ENCODE data around the gene RNF40. TPM values are rescaled to one million over a fixed set of nuclear protein-coding genes. Genes with fewer than 3 reads are reported as not detected.

Gene RNF40
- total RNA-seq, 2 donors from 2014 or later, result 44.9 to 79.8 TPM

GRCh38 chr16:30766206-30766932, 4.2 kb downstream of the RNF40 start:
- 88 to 92% methylated on average over 25 to 28 of the region's 29 CpGs for WGBS, 2 donors

GRCh38 chr16:30766933-30767284, 4.8 kb downstream of the RNF40 start:
- 81 to 83% methylated on average over 3 to 4 of the region's 4 CpGs for WGBS, 2 donors
- peaks cover 17% of the 10 kb centered on the region for H3K4me1 ChIP-seq
- H3K27me3 ChIP-seq, result no peaks in the 10 kb centered on the region
- H3K4me3 ChIP-seq, result no peak overlapping the region
- ATAC-seq (no peak), DNase-seq (no peak)
- intact Hi-C loops (cut with DNase I), result no loop called here
- TF ChIP-seq POLR2A (IDR thresholded peaks at IDR 0.05) (no peak), CTCF (IDR thresholded peaks at IDR 0.05) (no peak)
- peaks cover 22 to 59% of the 10 kb centered on the region in 2 donors for H3K36me3 ChIP-seq (replicated peaks in 1 of 2; ENCODE audit: insufficient read depth in 1 of 2, low read depth in 2 of 2)
- no peaks in the 10 kb centered on the region for H3K9me3 ChIP-seq
- H3K27ac ChIP-seq, result no peak overlapping the region

More at GRCh38 chr16:30766206-30766932, 4.2 kb downstream of the RNF40 start:
- TF ChIP-seq POLR2A (IDR thresholded peaks at IDR 0.05) (no peak), CTCF (IDR thresholded peaks at IDR 0.05) (no peak)
- peaks cover 22 to 55% of the 10 kb centered on the region in 2 donors for H3K36me3 ChIP-seq (replicated peaks in 1 of 2; ENCODE audit: insufficient read depth in 1 of 2, low read depth in 2 of 2)
- DNase-seq (no peak), ATAC-seq (no peak)
- intact Hi-C loops (cut with DNase I), result no loop called here
- H3K9me3 ChIP-seq, result no peaks in the 10 kb centered on the region
- H3K27me3 ChIP-seq, result no peaks in the 10 kb centered on the region
- no peak overlapping the region for H3K4me3 ChIP-seq
- peaks cover 17% of the 10 kb centered on the region for H3K4me1 ChIP-seq
- no peak overlapping the region for H3K27ac ChIP-seq

- DNase-seq (no peak), ATAC-seq (no peak)
- intact Hi-C loops (cut with DNase I), result no loop called here
- peaks cover 27 to 68% of the 10 kb centered on the region in 2 donors for H3K36me3 ChIP-seq (replicated peaks in 1 of 2; ENCODE audit: insufficient read depth in 1 of 2, low read depth in 2 of 2)
- H3K9me3 ChIP-seq, result no peaks in the 10 kb centered on the region
- WGBS, 2 donors, result 90 to 94% methylated on average over 17 to 18 of the region's 18 CpGs
- TF ChIP-seq CTCF (IDR thresholded peaks at IDR 0.05) (no peak), POLR2A (IDR thresholded peaks at IDR 0.05) (no peak)
- H3K4me1 ChIP-seq, result peaks cover 13% of the 10 kb centered on the region
- no peak overlapping the region for H3K4me3 ChIP-seq
- H3K27ac ChIP-seq, result no peak overlapping the region
- no peaks in the 10 kb centered on the region for H3K27me3 ChIP-seq
These were observed 5.8 kb downstream of the RNF40 start for GRCh38 chr16:30767767-30768465.

GRCh38 chr16:30768583-30769181, 6.6 kb downstream of the RNF40 start:
- DNase-seq, result no peak
- intact Hi-C loops (cut with DNase I), result no loop called here
- no peaks in the 10 kb centered on the region for H3K9me3 ChIP-seq
- TF ChIP-seq POLR2A (IDR thresholded peaks at IDR 0.05) (no peak), CTCF (IDR thresholded peaks at IDR 0.05) (no peak)
- H3K4me3 ChIP-seq, result no peak overlapping the region
- peaks cover 6% of the 10 kb centered on the region for H3K4me1 ChIP-seq
- H3K36me3 ChIP-seq (replicated peaks in 1 of 2; ENCODE audit: insufficient read depth in 1 of 2, low read depth in 2 of 2), result peaks cover 27 to 68% of the 10 kb centered on the region in 2 donors
- ATAC-seq, result no peak
- H3K27me3 ChIP-seq, result no peaks in the 10 kb centered on the region
- WGBS, 2 donors, result 92 to 96% methylated on average over 23 of the region's 23 CpGs
- no peak overlapping the region for H3K27ac ChIP-seq
